NCI-H82 (cell line): Measurements from ENCODE around the gene SASH1.

Source experiments
- DNase-seq: peaks from one replicate; lab custom pipeline; 2025; lab: John Stamatoyannopoulos, UW

SASH1 gene

DNA sequence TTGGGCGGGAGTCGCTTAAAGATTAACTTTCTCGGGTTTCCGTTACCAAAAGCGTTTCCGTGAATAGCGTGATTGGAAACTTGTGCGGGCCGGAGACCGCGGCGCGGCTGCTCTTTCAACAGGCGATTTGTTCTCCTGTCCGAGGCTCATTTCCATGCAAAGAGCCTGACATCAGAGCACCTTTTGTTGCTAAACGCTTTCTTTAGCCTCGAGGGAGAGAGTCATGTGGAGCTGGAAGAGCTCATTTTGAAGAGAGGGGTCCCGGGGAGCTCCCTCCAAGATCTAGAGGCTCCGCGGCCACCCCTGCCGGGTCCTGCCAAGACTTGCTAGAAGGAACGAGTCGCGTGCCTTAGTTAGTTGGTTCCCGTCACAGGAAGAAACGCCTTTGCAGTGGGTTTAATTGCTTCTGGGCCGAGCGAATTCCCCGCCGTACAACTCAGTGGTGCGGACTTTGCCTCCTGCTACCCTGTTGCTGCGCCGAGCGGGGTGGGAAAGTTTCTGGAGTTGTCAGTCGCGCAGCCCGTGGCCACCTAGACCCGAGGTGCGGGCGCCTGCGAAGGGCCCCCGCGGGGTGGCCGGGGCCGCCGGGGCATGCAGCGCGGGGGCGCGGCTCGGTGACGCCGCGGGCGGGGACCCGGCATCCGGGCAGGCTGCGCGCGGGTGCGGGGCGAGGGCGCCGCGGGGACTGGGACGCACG lies at the start of gene SASH1:
SASH1 (plus strand) TSS at position 489 of the 697 bp plus-strand sequence. CDS start 230 bp downstream, outside the sequence.
- peak; percentile 87 for DNase-seq

- DNase-seq = no peak
These were observed 49.2 kb upstream of the SASH1 start for GRCh38 chr6:148293181-148293995.

- DNase-seq = no peak
These were observed 48.6 kb upstream of the SASH1 start for GRCh38 chr6:148294059-148294458.

DNA sequence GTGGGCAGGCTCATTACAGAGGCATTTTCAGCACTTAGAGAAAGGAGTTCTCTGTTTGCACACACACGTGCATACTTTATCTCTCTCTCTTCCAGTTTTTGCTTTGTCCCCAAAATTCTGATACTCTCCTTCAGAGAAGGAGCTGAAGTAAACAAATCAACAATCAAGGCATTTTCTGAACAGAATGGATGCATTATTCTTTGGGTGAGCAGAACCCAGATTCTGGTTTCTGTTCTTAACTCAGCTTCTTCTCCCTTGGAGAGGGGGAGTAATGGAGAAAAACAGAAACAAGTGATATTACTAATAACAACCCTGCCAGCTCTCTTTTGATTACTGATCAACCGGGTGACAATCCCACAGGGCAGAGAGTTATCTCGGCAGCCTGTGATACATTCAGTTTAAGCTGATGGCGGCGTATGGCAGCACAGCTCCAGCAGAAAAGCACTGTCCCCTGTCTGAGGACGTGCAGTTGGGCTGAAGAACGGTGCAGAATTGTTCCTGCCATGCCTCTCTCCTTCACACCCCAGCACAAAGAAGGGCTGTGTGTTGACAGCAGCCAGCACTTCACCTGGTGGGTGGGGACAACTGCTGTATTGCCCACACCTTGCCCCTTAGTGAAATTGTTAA lies 47.3 kb upstream of the SASH1 start:
- no peak for DNase-seq

DNA sequence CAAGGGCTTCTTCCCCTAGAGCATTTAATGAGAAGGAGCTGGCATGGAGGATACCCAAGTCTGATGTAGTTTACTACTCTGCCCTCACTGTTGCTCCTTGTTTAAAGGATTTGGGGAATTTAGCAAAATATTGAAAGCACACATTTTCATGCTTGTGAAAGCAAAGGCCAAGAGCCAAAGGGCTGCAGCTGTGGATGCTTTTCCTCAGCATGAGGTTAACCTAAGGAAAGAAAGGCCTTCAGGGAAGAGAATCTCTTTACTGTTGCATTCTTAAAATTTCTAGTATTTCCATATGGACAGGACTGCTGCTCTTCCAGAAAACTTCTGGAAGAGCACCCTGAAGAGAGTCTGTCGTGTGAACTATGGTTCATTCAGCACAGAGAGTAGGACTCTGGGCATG lies 45.9 kb upstream of the SASH1 start:
- no peak for DNase-seq

DNA sequence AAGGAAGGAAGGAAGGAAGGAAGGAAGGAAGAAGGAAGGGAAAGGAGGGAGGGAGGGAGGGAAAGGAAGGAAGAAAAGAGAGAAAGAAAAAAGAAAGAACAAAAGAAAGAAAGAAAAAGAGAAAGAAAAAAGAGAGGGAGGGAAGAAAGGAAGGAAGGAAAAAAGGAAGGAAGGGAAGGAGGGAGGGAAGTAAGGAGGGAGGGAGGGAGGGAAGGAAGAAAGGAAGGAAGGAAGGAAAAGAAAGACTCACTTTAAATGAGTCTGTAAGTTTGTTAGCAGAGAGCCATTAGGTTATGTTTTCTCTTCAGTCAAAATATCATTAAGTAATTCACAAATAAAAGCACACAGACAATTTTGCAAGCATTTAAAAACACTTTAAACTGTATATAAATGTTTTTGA lies 44.0 kb upstream of the SASH1 start:
- no peak for DNase-seq

DNA sequence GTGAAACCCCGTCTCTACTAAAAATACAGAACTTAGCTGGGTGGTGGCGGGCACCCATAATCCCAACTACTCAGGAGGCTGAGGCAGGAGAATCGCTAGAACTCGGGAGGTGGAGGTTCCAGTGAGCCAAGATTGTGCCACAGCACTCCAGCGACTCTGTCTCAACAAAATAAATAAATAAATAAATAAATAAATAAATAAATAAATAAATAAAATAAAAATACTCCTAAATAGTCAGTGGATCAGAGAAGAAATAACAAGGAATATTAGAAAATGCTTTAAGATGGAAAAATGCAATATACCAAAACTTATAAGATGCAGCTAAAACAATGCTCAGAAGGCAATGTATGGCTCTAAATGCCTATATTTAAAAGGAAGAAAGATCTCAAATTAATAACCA lies 39.0 kb upstream of the SASH1 start:
- DNase-seq = no peak

- DNase-seq = no peak
These were observed 37.7 kb upstream of the SASH1 start for GRCh38 chr6:148304976-148305375.

DNA sequence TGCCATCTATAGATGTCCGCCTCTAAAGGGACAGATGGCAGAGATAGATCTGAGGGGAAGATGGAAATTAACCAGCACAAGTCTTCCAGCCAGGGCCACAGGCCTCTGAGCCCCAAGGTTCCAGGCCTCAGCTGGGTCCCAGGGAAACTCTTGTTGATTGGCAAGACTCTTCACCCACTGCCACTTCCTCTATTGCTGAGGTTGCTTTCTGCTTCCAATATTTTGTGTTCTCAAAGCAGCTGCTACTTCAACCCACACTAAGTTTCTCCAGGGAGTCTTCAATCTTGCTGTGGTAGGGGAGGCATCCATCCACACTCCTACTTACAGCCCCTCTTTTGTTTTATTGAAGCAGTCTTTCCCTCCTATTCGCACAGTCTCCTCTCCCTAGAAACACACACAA lies 36.4 kb upstream of the SASH1 start:
- no peak for DNase-seq

DNA sequence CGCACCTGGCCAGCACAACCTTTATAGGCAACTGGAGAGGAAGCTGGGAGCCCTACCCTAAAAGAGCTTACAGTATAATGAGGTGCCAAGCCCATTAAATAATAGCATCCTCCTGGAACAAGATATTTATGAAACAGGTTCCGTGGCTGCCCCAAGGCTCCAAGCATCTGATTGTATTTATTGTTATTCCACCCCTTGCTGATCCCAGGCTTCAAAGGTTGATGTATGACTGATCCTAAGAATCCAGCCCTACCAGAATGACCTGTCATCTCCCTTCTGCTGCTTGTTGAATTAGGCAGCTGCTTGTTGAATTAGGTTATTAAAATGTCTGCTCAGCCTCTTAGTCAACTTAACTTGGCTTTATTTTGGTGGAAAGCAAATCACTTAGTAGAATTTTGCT lies 35.2 kb upstream of the SASH1 start:
- DNase-seq = peak; percentile 47

DNA sequence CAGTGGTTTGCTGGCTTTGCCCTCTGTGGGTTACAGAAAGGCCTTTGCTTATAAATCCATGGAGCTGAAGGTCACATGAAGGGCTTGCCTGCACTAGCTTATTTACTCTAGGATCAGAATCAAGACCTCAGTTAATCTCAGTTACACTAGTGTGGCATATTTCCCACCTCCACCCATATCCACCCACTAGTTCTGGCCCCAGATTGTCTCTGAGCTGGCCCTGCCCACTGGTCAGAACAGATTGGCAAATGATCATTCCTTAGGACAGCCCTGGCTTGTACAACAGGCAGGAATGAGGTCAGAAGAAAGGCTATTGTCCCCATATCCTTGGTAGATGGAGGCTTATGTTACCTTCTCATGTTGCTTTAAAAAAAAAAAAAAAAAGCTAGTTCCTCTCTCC lies 33.3 kb upstream of the SASH1 start:
- peak; percentile 12 for DNase-seq

GRCh38 chr6:148311966-148312669 lies 30.5 kb upstream of the SASH1 start:
- peak; percentile 34 for DNase-seq

DNA sequence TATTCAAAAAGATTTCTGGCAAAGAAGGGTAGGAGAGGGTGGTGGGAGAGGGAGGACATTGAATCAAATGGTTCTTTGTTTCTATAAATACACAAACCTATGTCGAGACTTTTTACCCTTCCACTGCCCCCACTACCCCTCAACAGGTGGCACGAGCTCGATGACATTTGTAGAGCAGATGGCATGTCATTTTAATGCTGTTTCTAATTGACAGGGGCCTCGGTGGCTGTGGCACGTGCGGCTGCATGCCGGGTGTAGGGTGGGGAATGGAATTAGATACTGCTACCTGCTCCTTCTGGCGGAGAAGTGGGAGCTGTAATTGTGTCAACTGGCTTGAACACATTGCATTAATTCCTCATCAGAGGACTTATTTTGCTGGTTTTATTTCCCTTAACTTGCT lies 29.1 kb upstream of the SASH1 start:
- DNase-seq = peak; percentile 90

DNA sequence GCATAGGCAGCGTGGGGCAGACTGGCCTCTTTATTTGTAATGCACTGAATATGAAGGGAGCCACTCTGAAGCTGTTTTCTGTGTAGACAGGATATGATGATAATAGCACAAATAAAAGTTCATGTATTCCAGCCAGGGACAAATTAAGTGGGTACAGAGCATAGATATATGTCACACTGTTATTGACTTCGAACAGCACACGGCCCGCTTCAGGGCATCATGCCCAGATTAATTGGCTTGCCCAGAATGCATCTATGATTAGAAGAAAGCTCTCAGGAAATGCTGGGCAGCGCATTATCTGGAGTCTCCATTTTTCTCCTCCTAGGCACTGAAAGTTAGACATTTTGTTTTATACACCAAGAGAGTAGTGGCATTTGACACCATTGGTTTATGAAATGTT lies 26.3 kb upstream of the SASH1 start:
- DNase-seq = no peak

GRCh38 chr6:148317051-148317450 lies 25.6 kb upstream of the SASH1 start:
- no peak for DNase-seq

DNA sequence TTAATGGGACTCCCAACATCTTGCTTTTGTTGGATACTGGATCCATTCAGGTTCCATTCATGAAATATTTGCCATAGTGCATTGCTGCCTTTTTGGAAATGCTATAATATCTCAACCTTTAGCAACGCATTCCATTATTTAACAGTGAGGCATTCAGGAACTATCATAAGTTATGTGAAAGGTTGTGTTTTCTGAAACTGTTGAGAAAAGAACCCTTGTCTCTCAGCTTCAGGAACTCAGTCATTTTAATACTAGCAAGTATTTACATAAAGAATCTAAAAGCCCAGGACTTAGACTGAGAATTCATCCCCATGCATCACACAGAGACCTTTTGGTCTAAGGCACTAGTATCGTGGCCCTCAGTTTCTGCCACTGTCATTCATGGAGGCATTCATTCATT lies 24.9 kb upstream of the SASH1 start:
- DNase-seq = no peak

DNA sequence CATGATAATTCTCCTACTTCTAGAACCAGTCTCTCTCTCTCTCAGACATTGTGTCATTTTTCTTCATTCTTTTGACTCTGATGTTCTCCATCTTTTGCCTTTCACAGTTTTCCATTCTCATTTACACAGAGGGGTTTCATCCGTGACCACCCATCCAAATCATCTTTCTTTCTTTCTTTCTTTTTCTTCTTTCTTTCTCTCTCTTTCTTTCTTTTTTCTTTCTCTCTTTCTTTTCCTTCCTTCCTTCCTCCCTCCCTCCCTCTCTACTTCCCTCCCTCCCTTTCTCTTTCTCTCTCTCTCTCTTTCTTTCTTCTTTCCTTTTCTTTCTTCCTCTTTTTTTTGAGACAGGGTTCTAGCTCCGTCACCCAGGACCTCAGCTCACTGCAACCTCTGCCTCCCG lies 19.9 kb upstream of the SASH1 start:
- DNase-seq = no peak

- DNase-seq = peak; percentile 32
These were observed 19.3 kb upstream of the SASH1 start for GRCh38 chr6:148323344-148323743.

GRCh38 chr6:148324297-148324985 lies 18.2 kb upstream of the SASH1 start:
- no peak for DNase-seq

- DNase-seq = peak; percentile 18
These were observed 17.1 kb upstream of the SASH1 start for GRCh38 chr6:148325316-148326068.
